SK-N-MC (cell line): ENCODE results near the gene POLR2J.

ENCODE experiments used
- EZH2 ChIP-seq: fragments of 200-600 bp; sonication (generic); IDR thresholded peaks from one replicate; pipeline ENCODE4 v1.6.1; 2017; ENCODE audit warnings: antibody characterized with exemption
- POLR2AphosphoS5 ChIP-seq: IDR thresholded peaks from 2 replicates; pipeline ENCODE4 v1.6.1; 2012; ENCODE audit warnings: mild to moderate bottlenecking, low read depth, low read length, borderline replicate concordance

DNA sequence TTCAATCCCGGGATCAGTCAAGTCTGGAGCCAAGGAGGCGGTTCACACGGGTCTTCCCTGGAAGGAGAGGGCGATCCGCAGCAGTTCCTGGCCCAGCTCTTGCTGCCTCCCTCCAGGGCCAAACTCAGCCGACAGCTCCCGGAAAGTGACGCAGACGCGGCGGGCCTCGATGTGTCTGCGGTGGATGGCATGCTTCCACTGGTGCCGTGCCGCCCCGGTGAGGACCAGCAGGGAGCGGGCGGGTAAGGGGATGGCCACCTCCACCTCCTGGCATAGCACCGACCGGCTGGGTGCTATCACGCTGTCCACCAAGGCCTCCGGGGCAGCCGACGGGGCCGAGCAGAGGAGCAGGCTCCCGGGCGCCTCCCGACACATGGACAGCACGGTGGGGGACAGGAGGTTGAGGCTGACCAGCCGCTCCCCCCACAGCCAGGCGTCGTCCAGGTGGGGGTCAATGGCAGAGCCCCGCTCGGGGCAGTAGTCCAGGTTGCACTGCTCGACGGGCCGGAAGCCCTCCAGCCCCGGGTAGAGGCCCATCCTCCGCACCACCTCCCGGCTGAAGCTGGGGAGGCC, 21.3 kb downstream of the POLR2J start:
- TF ChIP-seq EZH2, result no peak
- TF ChIP-seq POLR2AphosphoS5, result no peak
